Measurements from ENCODE around the gene C1orf21. TPM values are rescaled to one million over a fixed set of nuclear protein-coding genes. Genes with fewer than 3 reads are reported as not detected.

The C1orf21 gene
- total and polyA plus RNA-seq, 2 donors (not counting 1 experiment from before 2014, with no cell fraction given): under 0.01 to 0.32 TPM

GRCh38 chr1:184388319-184388889 is 1.6 kb downstream of the C1orf21 start:
- peak; percentile 3 for DNase-seq
- no CpG with 5 or more reads among the region's 7 CpGs for WGBS (ENCODE audit: insufficient coverage)
- CTCF ChIA-PET: no interaction called here
- no peak for TF ChIP-seq EZH2 (IDR thresholded peaks at IDR 0.05; ENCODE audit: borderline replicate concordance, insufficient read depth, low read depth, low read length, poor library complexity, severe bottlenecking)
- TF ChIP-seq CTCF (IDR thresholded peaks at IDR 0.05): no peak
- Histone ChIP-seq H3K79me2 (ENCODE audit: control insufficient read depth, insufficient read depth, low read length) (no peaks in the 10 kb centered on the region), H3K4me2 (replicated peaks; ENCODE audit: low read depth, low read length, poor library complexity, severe bottlenecking) (peak overlapping the region; percentile 91), H3K4me1 (ENCODE audit: control insufficient read depth in 2 of 2, insufficient read depth in 2 of 2, low read length in 2 of 2) (peaks cover 20 to 21% of the 10 kb centered on the region in 2 donors), H3K36me3 (replicated peaks in 1 of 2; ENCODE audit: control extremely low read depth in 1 of 2, control insufficient read depth in 1 of 2, extremely low read depth in 1 of 2, insufficient read depth in 2 of 2, low read length in 1 of 2) (no peaks in the 10 kb centered on the region), H3K4me3 (ENCODE audit: control extremely low read depth in 1 of 5, extremely low read depth in 1 of 5, insufficient read depth in 1 of 5, low read depth in 2 of 5, low read length in 4 of 5) (peak overlapping the region in 4 of 5 experiments; percentile 49 to 69 (median 53)), H3K9ac (ENCODE audit: low read length) (peak overlapping the region; percentile 63), H3K27me3 (replicated peaks in 1 of 4; ENCODE audit: control extremely low read depth in 1 of 4, control insufficient read depth in 3 of 4, insufficient read depth in 4 of 4, low read length in 3 of 4) (peaks cover 0 to 36% (median 24%) of the 10 kb centered on the region in 4 experiments), H4K20me1 (ENCODE audit: control insufficient read depth, insufficient read depth, low read length, poor library complexity, severe bottlenecking) (no peaks in the 10 kb centered on the region), H3K9me3 (ENCODE audit: control extremely low read depth in 1 of 3, control insufficient read depth in 2 of 3, insufficient read depth in 1 of 3, low read length in 2 of 3) (peaks cover 0 to 2% (median 0%) of the 10 kb centered on the region in 3 donors), H2AFZ (ENCODE audit: insufficient read depth, low read depth, low read length, poor library complexity, severe bottlenecking) (peak overlapping the region; percentile 79), H3K27ac (ENCODE audit: low read length in 2 of 2) (no peak overlapping the region)
- ATAC-seq (ENCODE audit: low read depth): no peak
- no peaks in the 10 kb centered on the region for H3K9me3 Mint-ChIP-seq (ENCODE audit: insufficient read depth)
- peaks cover 63% of the 10 kb centered on the region for H3K27me3 Mint-ChIP-seq
- intact Hi-C loops (cut with micrococcal nuclease): no loop called here
- H3K4me1 Mint-ChIP-seq: peaks cover 24% of the 10 kb centered on the region
- H3K27ac Mint-ChIP-seq: no peak overlapping the region
- H3K4me3 Mint-ChIP-seq: peak overlapping the region; percentile 84
- POLR2A ChIA-PET: no interaction called here

- Histone ChIP-seq H3K4me2 (replicated peaks; ENCODE audit: low read depth, low read length, poor library complexity, severe bottlenecking) (no peak overlapping the region), H3K4me3 (ENCODE audit: control extremely low read depth in 1 of 5, extremely low read depth in 1 of 5, insufficient read depth in 1 of 5, low read depth in 2 of 5, low read length in 4 of 5) (no peak overlapping the region), H2AFZ (ENCODE audit: insufficient read depth, low read depth, low read length, poor library complexity, severe bottlenecking) (no peak overlapping the region), H3K4me1 (ENCODE audit: control insufficient read depth in 2 of 2, insufficient read depth in 2 of 2, low read length in 2 of 2) (peaks cover 20 to 21% of the 10 kb centered on the region in 2 donors), H3K27ac (ENCODE audit: low read length in 2 of 2) (no peak overlapping the region), H3K27me3 (replicated peaks in 1 of 4; ENCODE audit: control extremely low read depth in 1 of 4, control insufficient read depth in 3 of 4, insufficient read depth in 4 of 4, low read length in 3 of 4) (peaks cover 0 to 36% (median 24%) of the 10 kb centered on the region in 4 experiments), H3K9me3 (ENCODE audit: control extremely low read depth in 1 of 3, control insufficient read depth in 2 of 3, insufficient read depth in 1 of 3, low read length in 2 of 3) (peaks cover 0 to 2% (median 0%) of the 10 kb centered on the region in 3 donors), H3K79me2 (ENCODE audit: control insufficient read depth, insufficient read depth, low read length) (no peaks in the 10 kb centered on the region), H3K36me3 (replicated peaks in 1 of 2; ENCODE audit: control extremely low read depth in 1 of 2, control insufficient read depth in 1 of 2, extremely low read depth in 1 of 2, insufficient read depth in 2 of 2, low read length in 1 of 2) (no peaks in the 10 kb centered on the region), H4K20me1 (ENCODE audit: control insufficient read depth, insufficient read depth, low read length, poor library complexity, severe bottlenecking) (no peaks in the 10 kb centered on the region), H3K9ac (ENCODE audit: low read length) (no peak overlapping the region)
- ChIA-PET POLR2A (no interaction called here), CTCF (no interaction called here)
- H3K27ac Mint-ChIP-seq: no peak overlapping the region
- peak overlapping the region; percentile 84 for H3K4me3 Mint-ChIP-seq
- ATAC-seq (ENCODE audit: low read depth) (no peak), DNase-seq (no peak)
- 23% methylated on average over 5 of the region's 5 CpGs for WGBS (ENCODE audit: insufficient coverage)
- H3K4me1 Mint-ChIP-seq: peaks cover 24% of the 10 kb centered on the region
- TF ChIP-seq CTCF (IDR thresholded peaks at IDR 0.05) (no peak), EZH2 (IDR thresholded peaks at IDR 0.05; ENCODE audit: borderline replicate concordance, insufficient read depth, low read depth, low read length, poor library complexity, severe bottlenecking) (no peak)
- peaks cover 58% of the 10 kb centered on the region for H3K27me3 Mint-ChIP-seq
- intact Hi-C loops (cut with micrococcal nuclease): no loop called here
- no peaks in the 10 kb centered on the region for H3K9me3 Mint-ChIP-seq (ENCODE audit: insufficient read depth)
Observed at GRCh38 chr1:184388971-184389370, 2.1 kb downstream of the C1orf21 start.
